ENCODE measurements around the gene FAU.

The FAU gene

DNA sequence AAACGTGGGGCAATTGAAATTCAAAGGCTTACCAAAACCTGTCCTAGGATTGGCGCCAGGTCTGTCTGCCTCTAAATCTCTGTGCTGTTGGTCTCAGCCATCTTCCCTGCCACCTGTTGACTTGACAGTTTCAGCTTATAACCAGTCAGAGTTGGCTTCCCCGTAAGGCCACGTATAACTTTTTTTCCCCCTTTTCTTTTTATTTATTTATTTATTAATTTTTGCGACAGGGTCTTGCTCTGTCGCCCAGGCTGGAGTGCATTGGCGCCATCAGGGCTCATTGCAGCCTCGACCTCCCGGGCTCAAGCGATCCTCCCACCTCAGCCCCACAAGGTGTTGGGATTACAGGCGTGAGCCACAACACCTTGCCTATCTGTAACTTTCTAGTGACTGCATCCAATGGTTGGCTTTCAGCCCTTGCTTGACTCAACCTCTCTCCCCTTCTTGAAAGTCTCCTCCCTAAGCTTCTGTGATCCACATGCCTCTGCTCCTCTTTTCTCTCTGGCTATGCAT, 13.8 kb upstream of the FAU start:
- no peak for DNase-seq

- peak; percentile 97 for DNase-seq
Observed at GRCh38 chr11:65134952-65135632, 13.2 kb upstream of the FAU start.

DNA sequence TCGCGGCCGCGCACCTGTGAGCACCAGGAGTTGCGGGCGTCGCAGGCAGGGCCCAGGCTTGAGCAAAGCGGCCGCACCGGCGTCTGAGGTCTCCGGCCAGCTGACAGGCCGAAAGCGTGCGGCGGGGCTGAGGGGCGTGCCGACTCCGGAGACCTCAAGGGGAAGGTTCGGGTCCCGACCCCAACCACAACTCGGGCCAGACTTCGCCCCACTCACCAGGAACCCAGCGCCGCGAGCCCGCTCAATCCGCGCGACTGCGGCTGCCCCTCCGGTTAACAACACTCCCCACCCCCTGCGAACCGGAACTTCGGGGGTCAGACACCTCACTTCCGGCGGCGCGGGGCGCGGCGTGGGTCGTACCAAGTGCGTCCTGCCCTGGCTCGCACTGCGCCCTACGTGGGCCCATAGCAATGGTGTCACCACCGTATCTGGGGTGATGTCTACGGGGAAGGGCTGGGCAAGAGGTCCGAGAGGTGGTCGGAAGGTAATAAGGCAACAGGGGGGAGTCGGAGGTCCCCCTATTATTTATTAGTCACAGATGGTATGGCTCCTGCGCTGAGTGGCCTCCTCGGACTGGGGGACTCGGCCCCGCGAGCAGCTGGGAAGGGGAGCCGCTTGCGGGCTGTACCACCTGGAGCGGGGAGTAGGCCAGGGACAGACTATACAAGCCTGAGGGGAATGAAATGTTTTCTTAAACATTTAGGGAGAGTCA, 12.5 kb upstream of the FAU start, which contains the start of gene SYVN1:
SYVN1 (minus strand) TSS at position 280 of the 712 bp plus-strand sequence. CDS start 918 bp downstream, outside the sequence.
- peak; percentile 91 for DNase-seq

GRCh38 chr11:65133724-65134123, 11.8 kb upstream of the FAU start:
- no peak for DNase-seq

DNA sequence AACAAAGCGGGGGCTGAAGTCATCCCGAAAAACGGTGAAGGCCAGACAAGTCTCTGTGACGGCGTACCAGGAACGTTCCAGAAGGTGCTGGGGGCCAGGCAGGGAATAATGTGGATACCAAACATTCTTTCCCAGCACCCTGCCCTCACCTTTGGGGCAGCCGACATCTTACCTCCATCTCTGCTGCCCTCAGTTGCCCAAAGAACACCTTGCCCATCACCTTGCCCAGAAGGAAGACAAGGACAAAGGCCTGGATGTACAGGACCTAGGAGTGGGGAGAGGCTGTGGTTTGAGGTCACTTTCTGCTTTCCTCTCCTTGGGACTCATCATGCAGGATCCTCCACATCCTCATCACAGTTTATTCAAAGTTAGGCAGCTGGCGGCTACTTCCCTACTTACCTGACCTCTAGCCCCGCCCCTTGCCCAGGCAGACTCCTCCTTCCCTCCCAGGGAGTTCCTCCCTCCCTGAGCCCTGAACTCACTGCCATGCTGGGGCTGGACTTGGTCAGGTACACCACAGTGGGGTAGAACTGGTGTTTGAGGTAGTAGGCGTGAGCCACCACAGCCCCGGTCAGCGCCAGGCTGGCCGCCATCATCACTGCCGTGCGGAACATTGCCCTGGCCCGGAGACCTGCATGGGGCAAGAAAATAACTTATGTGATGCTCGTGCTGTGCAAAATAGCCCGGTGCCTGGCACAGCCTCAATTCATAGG, 11.2 kb upstream of the FAU start:
- DNase-seq = no peak

- DNase-seq = no peak
Observed at GRCh38 chr11:65132238-65132987, 10.5 kb upstream of the FAU start.

GRCh38 chr11:65131895-65132237, 9.9 kb upstream of the FAU start:
- no peak for DNase-seq

DNA sequence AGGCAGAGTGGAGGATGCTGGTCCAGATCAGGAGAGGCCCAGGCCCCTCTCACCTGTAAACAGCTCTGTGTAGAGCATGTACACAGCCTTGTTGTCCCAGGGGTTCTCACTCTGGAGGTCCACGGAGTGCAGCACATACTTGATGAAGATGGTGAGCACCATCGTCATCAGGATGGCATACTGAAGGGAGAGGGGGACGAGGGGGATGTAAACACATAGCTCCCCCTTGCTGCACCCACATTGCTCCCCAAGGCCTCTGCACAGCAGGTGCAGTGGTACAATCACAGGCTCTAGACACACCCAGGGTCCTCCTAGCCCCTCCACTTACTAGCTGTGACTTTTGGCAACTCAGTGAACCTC, 9.5 kb upstream of the FAU start:
- no peak for DNase-seq

DNA sequence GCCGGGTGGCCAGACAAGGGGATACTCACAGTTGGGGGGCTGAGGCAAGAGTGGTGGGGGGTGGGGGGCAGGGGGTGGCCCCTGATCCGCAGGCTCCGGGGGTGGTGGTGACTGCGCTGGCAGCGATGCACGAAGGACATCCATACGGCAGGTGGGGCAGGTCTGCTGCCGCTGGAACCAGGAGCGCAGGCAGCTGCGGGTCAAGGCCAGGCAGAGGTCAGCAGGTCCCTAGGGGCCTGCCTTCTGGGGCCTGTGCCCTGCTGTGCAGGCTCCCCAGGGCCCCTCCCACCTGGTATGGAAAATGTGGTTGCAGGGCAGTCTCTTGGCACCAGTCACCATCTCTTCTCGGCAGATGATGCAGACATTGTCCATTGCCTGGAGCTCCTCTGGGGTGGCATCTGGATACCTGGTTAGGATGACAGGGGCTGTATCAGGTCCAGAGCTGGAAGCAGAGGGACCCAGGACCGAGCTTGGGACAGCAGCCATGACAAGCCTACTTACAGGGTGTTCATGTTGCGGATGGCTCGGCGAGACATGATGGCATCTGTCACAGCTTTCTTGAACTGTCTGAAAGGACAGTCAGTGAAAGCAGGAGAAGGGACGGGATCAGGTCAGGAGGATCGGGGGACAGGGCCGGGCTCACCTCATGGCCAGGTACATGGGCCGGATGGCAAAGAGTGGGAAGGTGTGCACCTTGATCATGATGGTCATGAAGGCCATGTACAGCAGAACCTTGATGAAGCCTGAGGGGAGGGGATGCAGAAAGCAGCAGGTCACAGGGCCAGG, 8.9 kb upstream of the FAU start:
- DNase-seq = no peak

DNA sequence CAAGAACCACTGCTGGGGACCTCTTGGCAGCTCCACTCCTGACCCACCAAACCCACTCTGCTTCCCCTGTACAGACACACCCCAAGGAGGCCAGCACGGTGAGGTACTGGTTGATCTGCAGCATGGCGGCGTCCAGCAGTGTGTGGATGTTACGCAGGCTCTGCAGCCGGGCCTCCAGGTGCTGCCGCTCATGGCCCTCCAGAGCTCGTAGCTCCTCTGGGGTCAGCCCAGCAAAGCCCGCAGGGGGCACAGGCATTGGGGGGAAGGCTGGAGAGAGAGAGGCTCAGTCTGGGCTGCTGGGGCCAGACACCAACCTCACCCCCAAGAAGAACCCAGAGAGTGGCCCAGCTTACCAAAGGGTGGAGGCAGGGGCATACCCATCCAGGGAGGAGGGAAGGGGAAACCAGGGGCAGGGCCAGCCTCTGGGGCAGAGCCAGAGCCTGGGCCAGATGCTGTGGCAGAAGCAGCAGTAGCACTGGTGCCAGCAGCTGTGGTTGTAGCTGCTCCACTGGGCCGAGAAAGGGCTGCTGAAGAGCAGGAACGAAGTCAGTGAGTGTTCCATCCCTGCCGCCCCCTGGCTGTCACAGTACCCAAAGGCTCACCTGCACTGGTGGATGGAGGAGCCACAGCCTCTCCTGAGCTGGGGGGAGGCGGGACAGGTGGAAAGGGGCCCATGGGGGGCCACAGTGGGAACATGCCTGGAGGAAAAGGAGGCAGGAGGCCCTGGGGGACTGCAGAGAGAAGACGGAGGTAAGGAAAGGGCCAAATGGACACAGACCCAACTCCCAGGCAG, 7.9 kb upstream of the FAU start:
- no peak for DNase-seq

DNA sequence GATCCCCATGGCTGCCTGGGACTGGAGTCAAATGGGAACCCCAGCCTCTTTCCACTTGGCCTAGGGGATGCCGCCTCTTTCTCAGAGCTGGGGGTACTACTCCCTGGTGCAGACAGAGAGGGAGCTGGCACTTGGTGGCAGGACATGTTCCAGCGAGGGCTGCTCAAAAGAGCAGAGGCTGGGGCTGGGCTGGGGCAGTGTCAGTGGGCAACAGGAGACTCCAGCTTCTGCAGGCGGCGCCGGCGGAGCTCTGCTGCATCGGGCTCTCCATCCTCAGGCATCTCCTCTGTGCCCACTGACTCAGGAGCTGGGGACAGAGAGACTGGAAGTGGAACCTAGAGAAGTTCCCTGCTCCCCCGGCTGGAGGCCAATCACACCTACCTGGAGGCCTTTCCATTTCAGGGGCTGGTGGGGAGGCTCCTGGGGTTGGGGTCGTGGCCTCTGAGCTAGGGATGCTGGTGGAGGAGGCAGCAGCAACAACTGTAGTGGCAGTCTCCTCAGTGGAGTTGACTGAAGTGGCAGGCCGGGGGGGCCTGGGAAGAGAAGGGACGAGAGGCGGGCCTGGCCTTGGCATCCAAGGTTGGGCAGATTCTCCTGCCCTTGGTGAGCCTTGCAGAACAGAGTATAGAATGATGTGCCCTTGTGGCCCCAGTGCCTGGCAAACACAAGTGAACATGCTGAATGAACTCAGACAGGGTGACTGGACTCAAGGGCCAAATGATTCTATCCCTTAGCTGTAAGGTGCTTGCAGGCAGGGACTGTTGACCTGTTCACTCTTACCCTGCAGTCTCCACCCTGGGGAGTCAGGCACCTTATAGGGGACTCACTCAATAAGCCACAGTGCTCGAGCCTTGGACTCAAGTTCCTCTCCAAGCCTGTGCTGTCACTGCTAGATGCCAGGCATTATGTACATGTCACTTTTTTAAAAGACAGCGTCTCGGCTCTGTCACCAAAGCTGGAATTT, 6.5 kb upstream of the FAU start:
- no peak for DNase-seq

DNA sequence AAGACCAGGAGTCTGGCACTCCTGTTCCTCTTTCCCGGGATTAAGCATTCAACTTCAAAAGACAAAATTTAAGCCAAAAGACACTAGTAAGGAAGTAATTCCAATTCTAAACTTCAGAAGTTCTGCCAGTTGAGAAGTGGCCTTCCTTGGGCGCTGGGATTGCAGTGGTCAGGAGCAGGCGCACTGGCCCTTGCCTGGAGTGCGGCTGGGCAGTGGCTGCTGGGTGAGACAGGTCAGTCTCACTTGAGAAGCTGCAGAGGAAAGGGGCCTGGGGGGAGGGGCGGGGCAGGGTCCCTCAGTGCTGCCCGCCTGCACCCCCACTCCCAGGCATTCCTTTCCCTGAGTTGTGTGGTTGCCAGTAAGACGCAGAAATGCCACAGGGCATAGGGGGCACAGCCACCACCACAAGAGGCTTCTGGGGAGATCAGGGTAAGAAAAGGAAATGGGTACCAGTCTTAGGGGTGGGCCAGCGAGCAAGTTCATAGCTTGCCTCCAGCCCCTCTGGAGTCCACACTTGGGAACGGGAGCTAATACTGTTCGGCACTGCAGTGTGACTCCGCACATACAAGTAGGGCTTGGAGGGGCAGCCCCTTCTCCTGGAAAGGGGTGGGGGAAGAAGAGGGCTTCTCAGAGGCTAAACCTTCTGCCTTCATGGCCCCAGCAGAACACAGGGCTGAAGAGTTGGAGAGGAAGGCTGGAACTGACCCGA, 5.7 kb upstream of the FAU start:
- DNase-seq = no peak

DNA sequence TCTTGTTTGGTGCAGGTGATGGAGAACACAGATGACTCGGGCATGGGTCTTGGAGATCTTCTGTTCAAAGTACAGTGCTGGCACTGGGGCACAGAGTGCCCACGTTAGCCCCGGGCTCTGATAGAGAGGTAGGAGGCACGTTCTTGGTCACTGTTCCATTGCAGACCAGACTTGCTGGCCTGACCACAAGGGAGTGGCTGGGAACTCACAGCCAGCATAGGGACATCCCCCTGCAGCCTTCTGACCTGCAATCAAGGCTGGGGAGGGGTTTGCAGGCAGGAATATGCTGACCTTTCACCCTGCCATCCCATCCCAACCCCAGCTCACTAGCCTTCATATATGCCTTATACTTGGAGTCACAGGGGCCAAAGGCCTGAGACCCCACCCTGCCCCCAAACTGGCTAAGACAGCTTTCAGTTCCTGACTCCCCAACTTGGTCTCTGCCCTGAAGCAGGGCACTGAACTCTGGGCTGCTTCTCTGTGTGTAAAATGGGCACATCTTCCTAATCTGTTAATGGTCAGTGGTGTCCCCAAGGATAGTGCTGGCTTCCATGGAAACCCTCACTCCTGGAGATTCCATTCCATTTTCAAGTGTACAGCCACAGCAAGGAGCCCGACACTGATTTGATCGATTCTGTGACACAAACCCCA, 4.8 kb upstream of the FAU start:
- no peak for DNase-seq

- DNase-seq = no peak
Observed at GRCh38 chr11:65125197-65126056, 3.5 kb upstream of the FAU start.

DNA sequence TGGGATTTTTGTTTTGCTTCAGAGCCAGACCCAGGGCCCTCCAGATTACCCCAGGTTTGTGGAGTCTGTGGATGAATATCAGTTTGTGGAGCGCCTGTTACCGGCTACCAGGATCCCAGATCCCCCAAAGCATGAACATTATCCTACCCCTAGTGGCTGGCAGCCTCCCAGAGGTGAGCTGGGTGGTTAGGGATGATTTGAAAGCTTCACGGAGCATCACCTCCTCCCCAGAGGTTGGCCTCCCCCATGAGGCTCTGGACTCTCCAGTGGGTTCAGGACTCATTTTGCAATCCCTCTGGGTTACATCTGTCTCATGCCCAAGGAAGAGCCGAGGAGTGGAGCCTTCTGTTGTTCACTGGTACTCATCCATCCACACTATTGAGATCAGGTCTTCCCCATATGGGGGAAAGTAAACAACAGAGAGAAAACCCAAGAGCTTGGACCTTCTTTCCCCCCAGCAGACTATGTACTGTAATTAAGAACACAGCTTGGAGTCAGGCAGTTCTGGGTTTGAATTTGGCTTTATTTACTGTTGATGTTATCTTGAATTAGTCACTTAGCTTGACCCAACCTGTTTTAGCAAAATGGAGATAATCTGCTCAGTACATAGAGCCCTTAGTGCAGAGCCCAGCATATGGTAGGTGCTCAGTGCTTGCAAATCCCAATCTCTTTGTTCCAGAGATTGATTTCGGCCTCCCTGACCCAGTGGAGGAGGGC, 2.7 kb upstream of the FAU start:
- no peak for DNase-seq

DNA sequence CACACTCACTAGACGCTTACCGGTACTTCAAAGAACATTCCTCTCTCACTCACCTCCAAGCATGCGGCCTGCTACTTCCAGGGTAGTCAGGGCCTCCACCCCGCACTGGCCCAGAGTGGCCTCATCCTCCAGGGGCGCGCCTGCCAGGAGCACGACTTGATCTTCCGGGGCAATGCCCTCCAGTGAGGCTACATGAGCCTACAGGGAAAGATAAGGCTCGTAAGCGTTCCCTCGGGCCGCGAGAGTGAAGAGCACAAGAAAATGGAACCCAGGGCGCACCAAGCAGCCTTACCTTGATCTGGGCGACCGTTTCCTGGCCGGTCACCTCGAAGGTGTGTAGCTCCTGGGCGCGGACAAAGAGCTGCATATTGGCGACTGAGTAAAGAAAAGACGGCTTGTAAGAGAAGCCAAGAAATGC, 478 bp downstream of the FAU start:
- DNase-seq = no peak

GRCh38 chr11:65120831-65121230, 1.1 kb downstream of the FAU start:
- no peak for DNase-seq
